ENCODE data around the gene PNO1.

Gene PNO1

DNA sequence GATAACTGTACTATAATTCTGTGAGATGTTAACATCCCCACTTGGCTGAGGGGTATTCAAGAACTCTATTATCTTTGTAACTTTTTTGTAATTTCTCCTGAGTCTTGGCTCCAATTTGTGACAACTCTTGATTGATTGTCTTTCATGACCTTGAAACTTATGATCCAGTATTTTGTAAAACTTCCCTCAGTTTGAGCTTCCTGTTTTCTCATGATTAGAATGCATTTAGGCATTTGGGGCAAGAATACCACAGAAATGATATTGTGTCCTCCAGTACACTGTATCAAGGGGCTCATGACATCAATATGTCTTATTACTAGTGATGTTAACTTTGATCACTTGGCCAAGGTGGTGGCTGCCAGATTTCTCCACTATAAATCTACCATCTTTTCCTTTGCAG, 37.4 kb downstream of the PNO1 start:
- no peak for DNase-seq (ENCODE audit: low spot score)

DNA sequence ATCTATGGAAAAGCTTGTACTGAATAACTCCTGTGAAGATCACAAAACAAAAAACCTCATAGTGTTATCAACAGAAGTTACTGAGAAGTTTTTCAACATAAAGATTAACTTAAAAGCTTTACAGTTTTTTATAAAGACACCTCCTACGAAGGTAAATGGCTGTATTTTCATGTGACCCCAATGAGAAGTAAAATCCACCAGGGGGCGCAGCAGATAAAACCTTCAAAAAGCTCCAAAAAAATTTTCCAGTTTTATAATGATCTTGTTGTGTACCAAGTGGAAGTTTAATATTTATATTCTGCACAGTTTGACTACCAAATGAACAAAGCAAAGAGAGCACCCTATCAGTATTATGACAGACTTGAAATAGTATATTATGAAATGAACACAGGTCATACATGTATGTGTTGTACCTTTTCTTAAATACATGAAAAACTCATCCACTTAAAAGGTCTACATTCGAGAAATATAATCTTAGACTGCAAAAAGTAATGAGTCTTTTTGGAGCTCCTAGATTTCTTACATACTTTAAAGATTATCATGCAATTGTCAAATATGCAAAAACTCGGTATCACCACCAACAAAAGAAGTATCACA, 38.5 kb downstream of the PNO1 start:
- no peak for DNase-seq (ENCODE audit: low spot score)

DNA sequence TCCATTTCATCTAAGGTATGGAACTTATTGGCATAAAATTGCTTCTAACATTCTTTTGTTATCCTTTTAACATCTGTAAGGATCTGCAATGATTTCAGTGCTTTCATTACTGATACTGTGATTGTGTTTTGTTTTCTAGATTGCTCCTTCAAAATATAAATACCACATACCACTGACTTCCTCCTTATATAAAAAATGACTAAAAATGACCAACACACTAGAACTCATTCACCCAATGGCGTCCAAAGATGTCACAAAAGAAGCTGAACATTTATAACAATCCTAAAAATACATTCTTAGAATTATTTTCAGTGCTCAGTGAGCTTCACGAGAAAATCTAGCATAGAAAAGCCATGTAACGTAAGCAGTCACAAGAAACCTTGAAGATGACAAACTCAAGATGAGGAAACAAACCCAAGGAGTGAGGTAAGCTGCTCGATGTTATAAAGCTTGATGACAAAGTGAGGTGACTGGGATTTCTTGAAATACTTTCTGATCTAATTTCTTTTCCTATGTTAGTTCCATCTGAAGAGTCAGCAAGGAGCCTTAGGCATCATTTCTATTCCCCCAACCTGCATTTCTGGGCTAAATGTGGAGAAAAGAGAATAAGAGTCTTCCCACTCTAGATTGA, 42.6 kb downstream of the PNO1 start:
- DNase-seq (ENCODE audit: low spot score), result no peak

DNA sequence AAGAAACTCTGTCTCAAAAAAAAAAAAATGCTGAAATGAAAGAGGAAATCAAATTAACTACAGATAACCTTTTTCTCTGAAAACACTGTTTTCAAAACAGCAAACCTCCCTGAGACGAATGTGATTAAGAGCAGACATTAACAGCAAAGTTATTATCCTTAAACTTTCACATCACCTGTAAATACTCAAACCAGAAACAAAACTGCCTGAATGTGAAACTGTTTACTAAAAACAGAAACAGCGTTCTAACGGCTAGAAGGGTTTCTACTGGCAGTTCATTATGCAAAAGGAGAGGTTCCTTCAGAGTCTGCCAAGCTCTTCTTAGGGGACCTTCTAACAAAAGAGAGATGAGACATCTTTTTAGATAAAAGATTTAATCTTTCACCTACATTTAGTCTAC, 45.9 kb downstream of the PNO1 start:
- DNase-seq (ENCODE audit: low spot score), result no peak

DNA sequence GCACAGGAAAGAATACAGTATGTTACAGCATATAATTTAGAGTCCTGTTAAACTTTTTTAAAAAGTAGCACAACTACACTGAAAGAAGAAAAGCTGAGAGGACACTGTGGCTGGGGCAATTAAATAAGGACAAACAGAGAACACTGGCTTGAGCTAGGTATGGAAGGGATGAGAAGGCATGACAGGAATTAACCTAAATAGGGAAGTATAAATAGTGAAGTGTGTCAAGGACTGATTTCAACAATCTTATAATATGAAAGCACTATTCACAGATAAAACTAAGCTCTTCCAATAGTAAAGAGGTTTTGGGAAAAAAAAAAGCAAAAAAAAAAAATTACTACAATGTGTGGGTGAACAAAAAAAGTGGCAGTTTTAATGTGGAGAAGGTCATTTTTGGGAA, 49.1 kb downstream of the PNO1 start:
- DNase-seq (ENCODE audit: low spot score), result no peak

DNA sequence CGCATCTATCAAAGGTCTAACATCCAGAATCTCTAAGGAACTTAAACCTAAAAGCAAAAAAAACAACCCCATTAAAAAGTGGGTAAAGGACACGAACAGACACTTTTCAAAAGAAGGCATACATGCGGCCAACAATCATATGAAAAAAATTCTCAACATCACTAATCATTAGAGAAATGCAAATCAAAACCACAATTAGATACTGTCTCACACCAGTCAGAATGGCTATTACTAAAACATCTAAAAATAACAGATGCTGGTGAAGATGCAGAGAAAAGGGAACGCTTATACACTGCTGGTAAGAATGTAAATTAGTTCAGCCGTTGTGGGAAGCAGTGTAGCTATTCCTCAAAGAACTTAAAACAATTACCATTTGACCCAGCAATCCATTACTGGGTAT, 56.7 kb downstream of the PNO1 start:
- no peak for DNase-seq (ENCODE audit: low spot score)

DNA sequence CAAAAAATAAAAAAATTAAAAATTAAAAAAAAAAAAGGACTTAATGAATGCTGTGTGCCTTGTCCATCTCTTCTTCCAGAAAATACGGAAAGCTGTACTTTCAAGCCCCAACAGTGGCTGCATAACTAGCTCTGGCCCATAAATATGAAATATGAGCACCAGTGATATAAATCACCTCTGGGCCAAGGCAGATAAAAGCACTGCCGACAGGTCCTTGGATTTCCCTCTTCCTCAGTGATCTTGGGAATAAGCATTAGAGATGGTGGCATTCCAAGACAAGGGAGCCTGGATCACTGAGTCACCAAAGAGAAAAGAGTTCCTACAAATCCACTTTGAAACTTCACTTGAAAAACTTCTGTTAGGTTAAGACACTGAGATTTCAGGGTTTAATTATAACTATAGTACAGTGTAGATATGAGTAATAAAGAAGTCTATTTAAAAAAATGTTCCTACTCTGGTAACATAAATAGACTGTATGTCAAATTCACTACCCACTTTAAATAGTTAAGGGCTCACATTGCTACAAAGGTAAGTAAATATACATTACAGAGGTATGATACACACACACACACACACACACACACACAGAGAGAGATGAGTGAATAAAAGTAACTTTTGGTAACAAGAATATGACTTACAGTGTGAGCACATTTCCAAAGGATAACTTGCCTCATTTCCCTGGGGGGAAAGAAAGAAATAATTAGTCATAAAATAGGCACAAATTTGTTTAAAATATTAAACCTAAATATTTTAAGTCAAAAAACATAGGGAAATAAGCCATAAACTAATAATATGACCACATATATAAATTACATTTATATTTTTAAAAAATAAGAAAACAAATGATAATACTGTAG, 59.0 kb downstream of the PNO1 start:
- DNase-seq (ENCODE audit: low spot score), result no peak

DNA sequence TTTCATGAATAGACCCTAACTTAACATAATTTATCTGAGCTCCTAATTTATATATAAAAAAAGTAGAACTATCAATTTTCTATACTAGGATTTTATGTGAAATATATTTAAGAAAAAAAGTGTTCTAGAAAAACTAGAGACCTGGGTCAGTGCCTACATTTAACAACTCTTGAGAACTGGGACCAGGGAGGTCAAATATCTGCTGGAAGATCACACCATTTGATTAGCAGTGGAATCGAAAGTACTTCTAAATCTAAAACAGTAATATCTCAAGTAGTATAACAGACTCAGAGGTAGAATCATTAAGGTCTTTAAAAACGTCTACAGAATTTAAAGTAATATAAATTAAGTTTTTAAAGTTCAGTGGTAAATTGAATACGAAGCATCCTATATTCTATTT, 60.0 kb downstream of the PNO1 start:
- DNase-seq (ENCODE audit: low spot score), result no peak

DNA sequence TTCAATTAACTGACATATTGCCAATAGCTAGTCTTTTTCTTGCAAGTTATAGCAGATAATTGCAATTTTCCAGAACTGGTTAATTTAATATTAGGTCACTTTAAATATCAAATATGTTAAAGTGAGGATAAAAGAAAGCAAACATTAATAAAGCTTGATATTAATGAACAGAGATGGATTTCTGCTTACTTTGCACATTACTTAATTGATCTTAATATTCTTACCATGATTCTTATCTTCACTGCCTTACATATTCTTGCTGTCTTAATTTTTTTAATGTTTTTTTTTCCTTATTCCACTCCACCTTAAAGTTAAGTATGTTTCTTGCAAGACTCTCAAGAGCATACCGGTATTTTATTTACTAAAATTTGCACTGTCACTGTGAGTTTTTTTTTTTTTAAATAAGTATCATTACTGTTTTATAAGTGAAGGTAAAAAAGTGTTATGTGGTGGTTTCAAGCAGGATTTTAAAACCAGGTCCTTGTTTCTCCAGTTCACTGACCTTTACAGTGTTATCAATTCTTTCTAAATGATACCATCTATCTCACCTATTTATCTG, 60.7 kb downstream of the PNO1 start:
- DNase-seq (ENCODE audit: low spot score), result no peak

DNA sequence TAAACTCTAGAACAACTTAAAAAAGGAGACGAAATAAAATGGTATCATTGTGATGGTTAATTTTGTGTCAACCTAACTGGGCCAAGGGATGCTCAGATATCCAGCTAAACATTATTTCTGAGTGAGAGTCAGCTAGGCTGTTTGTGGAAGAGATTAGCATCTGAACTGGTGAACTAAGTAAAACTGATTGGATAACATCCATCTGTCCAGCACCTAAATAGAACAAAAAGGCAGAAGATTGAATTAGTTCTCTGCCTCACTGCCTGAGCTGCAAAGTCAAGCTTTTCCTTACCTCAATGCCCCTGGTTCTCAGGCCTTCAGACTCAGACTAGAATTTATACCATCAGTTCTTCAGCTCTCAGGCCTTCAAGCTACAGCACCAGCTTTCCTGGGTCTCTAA, 64.6 kb downstream of the PNO1 start:
- no peak for DNase-seq (ENCODE audit: low spot score)

DNA sequence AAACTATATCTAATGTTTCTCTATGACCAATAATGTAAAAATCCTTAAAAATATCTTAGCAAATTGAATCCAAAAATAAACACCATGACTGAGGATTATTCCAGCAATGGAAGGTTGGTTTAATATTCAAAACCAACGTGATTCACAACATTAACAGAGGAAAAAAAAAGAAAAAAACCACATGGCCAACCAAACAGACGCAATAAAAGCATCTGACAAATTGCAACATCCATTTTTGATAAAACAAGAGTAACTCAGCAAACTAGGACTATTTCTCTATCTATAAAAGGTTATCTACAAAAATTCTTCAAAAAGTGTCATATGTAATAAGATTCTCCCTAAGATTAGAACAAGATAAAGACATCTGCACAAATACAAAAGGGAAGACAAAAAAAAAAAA, 65.7 kb downstream of the PNO1 start:
- DNase-seq (ENCODE audit: low spot score), result no peak

DNA sequence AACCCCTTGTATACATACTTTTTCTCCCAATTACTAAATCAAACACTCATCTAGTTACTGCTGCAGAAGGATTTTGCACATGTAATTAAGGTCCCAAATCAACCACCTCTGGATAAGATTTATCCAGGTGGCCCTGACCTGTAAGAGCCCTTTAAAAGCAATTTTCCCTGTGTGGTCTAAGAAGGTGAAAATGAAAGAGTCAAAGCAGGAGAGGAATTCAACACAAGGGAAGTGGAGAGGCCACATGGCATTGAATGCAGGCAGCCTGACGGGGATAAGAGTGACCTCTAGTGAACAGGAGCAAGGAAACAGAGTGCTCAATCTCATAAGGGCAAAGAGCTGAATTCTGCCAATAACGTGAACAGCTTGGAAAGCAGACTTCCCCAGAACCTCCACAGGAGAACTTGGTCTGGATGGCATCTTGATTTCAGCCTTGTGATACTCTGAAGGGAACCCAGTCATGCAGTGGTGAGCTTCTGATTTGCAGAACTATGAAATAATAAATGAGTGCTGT, 67.5 kb downstream of the PNO1 start:
- peak; percentile 26 for DNase-seq (ENCODE audit: low spot score)

Measured in HuH-7 (cell line).